Non-pigmented ciliary epithelial cell (primary cell): ENCODE measurements around the gene HIPK3.
"Not testable (repeated sequence)": the region's sequence is repeated elsewhere in the genome, so short reads cannot be mapped to it uniquely, and the experiment has no call there.

Source experiments
- DNase-seq: peaks from one replicate; pipeline ENCODE4 v3.0.0-alpha.2; 2010; ENCODE audit warnings: low read depth

Gene HIPK3

GRCh38 chr11:33258631-33259205 is 1.5 kb downstream of the HIPK3 start:
- DNase-seq = no peak

- no peak for DNase-seq
These were observed 2.7 kb downstream of the HIPK3 start for GRCh38 chr11:33259869-33260268.

- not testable (repeated sequence) for DNase-seq
These were observed 4.2 kb downstream of the HIPK3 start for GRCh38 chr11:33261350-33261749.

- no peak for DNase-seq
These were observed 4.9 kb downstream of the HIPK3 start for GRCh38 chr11:33262011-33262645.

DNA sequence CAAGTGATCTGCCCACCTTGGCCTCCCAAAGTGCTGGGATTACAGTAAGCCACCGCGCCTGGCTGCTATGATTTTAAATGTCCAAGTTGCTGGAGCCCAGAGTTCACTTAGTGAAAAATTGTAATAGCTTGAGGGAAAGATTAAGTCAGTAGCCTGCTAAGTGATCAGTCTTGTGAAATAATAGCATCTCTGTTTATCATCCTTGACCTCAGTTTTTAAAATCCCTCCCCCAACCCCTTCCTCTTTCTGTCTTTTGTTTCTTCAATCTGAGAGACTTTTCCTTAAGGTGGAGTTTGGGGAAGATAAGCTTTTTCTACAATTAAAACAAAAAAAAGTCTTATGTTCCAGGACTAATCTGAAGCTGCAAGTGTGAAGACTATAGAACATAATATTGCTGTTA is 6.4 kb downstream of the HIPK3 start:
- no peak for DNase-seq

DNA sequence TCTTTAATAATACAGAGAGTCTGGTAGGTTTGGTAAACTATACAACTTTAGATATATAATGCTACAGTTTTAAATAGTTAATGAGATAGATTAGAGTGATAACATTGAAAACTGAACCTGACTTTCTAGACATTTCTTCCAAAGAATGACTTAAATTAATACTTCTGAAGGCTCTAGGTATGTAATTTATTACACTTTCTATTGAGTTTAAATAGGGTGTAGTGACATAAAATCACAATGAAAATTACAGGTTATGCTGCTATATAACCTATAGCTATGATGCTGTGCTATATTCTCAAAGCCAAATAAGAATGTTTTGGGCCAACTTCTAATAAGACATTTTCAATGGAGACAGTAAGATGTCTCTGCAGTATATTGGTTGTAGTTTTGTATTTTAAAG is 7.7 kb downstream of the HIPK3 start:
- DNase-seq = no peak

DNA sequence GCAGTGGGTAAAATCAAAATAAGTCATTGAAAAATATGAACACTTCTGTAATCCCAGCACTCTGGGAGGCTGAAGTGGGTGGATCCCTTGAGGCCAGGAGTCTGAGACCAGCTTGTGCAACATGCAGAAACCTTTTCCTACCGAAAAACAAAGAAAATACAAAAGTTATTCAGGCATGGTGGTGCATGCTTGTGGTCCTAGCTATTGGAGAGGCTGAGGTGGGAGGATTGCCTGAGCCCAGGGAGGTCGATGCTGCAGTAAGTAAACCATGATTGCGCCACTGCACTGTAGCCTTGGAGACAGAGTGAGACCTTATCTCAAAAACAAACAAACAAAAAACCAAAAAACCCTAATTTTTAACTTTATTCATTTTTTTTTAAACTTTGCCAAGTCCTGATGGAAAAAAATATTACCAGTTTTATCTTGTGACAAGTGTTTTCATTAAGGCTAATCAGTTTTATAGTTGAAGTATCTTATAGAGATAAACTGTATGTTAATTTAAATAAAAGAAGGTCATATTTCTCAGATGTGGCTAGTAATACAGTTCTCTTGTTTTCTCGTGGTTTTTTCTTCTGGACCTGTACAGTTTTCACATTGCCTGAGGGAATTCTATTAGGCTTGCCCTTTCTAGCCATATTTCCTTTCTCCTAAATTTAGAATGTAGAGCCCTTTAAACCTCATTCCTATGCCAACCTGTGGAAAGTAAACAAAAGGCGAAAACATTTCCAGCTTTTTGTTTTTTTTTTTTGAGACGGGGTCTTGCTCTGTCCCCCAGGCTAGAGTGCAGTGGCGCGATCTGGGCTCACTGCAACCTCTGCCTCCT is 9.4 kb downstream of the HIPK3 start:
- no peak for DNase-seq

DNA sequence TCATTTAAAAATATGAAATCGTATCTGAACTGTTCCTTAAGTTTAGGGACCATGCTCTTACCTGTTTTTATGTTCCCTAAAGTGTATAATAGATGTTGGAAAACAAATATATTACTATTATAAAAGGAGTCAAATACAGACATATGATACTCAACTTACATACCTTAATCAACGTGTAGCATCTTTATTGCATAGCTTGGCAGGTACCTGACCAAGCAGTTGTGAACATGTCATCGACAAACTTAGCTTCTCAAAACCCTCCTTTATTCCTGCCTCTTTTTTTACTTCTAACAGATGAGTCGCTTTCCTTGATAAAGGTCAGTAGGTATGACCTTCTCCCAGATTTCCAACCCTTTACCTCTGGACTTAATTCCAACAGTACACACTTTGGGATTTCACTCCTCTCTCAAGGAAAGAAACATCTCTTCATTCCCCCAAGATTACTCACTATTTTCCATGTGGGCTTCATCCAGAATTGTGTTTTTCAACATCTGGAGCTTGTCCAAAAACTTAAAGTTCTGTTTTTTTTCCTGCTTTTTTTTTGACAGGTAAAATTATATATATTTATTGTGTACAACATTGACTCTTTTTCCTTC is 11.9 kb downstream of the HIPK3 start:
- DNase-seq = no peak

DNA sequence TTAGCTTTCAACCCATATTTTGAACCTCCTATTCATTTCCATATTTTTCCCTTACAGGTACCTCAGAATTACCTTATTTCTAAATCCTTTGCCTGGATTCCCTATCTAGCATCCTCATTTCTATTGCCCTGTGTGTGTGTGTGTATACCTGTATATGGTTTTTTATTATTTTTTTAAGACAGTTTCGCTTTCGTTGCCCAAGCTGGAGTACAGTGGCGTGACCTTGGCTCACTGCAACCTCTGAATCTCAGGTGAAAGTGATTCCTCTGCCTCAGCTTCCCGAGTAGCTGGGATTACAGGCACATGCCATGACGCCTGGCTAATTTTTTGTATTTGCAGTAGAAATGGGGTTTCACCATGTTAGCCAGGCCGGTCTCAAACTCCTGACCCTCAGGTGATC is 12.6 kb downstream of the HIPK3 start:
- no peak for DNase-seq

- DNase-seq = no peak
These were observed 13.9 kb downstream of the HIPK3 start for GRCh38 chr11:33271059-33271458.

- no peak for DNase-seq
These were observed 15.3 kb downstream of the HIPK3 start for GRCh38 chr11:33272338-33273107.

DNA sequence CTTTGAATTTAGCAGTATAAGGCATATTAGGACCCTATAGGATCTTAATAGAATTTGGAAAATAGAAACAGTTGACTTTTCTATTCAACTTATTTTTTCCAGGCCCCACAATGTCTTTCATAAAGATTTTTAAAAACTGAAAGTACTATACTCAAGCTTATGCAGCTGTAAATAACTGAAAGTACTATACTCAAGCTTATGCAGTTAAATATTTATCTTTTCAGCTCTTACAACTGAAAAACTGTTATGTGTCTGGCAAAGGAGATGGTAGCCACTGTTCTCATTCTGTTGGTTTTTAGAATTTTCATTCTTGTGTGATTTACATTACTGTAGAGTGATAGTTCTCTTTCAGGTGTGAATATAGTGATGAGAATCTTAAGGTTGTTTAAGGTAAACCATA is 16.5 kb downstream of the HIPK3 start:
- no peak for DNase-seq

DNA sequence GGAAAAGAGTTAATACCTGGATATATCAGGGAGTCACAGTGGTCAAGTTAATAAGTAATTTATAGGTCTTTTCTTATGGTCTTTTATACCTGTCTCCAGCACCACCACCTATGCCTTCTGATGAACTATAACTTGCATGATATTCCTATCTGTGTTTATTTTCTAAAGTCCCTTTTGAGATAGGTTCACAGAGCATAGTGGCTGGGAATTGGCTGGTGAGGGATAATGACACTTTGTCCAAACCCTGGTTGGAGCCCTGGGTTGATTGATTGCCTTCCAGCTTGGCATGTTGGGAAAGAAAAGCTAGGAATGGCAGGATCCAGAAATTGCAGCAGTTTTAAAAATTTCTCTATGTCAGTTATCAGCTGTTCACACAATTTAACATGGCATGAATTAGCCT is 23.2 kb downstream of the HIPK3 start:
- DNase-seq = no peak

- DNase-seq = no peak
These were observed 24.6 kb downstream of the HIPK3 start for GRCh38 chr11:33281758-33282157.

DNA sequence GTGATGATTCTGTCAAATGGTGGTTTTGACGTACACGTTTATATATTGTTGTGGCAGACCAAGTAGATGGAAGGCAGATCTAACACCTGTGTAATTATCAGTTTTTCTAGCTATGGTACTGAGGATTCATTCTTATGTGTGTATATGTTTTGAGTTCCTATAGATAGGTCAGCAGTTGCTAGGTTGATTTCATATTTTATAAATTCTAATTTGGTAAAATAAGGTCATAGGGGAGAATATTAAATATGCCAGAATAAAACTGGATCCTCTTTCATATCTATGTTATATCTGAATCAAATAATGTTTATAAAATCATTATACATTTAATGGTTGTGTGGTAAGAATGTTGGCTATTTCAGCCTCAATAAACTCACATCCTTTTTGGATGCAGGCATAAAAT is 27.6 kb downstream of the HIPK3 start:
- DNase-seq = no peak

DNA sequence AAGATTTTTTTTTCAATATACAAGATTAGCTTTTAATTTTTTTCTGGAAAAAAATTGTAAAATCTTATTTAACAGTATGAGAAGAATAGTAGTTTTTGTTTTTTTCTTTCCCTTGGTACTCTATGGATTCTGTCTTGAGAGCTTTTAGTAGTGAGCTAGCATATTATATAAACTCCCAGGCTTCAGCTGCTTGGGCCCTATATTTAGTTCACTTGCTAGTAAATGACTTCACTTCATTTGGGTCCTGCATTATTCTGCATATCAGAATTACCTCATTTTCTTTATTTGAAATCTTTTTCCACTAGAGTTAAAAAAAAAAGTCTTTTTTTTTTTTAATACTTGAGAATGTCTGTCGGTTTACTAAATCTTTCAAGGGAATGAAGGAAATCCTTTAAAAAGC is 33.1 kb downstream of the HIPK3 start:
- no peak for DNase-seq

DNA sequence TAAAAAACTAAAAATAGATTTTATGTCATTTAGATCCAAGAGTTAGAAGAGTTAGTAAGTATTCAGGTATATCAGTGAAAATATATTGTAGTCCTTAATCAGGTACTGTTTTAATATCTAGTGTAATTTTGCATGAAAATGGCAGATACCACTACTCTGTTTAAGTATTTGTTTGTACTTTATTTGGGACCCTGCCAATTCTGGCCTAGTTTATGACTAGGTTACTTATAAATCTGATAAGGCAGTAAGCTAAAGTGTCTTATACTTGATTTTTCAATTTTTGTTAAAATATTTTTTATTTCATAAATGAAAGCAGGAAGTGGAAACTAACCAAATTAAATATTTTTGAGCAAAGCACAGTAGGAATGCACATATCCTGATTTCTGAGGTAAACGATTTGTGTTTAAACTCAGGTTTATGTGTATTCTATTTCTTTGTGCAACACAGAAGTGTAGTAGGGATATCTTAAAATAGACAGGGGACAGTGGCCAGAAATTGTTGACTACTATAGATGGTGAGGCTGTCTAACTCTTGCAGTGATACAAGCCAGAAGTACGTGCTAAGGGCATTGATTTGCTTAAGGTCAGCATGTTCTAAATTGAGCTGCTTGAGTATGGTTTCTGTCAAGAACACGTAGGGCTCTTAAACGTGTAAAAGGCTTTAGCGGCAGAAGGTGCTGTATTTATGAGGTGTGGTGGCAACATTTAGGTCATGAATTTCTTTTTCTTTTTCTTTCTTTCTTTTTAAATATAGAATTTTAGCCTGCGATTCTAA is 34.0 kb downstream of the HIPK3 start:
- no peak for DNase-seq

DNA sequence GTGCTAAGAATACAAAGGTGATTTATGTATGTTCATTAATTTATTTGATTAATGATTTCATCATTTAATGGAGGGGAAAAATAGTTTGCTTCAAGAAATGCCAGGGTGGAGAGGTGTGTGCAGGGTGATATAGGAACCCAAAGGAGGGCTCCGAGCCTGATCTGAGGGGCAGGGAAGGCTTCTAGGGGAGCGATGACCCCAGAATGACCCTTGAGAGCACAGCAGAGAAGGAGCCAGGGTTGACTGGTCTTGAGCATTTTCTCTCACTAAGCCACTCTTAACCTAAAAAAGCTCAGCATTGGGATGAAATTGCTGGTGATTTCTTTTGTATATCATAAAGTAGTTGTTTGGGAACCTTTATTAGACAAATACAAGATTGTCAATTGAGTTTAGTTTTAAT is 35.1 kb downstream of the HIPK3 start:
- no peak for DNase-seq

GRCh38 chr11:33294224-33294623 is 37.0 kb downstream of the HIPK3 start:
- DNase-seq = no peak

GRCh38 chr11:33294797-33295196 is 37.6 kb downstream of the HIPK3 start:
- no peak for DNase-seq

DNA sequence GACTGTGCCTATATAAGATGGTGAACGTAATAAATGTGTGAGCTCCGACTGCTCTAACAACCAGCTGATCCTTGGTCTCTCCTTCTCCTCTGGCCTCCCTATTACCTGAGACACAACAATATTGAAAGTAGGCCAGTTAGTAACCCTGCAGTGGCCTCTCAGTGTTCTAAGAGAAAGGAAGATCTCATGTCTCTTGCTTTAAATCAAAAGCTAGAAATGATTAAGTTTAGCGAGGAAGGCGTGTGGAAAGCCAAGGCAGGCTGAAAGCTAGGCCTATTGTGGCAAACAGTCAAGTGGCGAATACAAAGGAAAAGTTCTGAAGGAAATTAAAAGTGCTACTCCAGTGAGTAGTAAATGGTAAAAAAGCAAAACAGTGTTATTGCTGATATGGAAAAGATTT is 39.5 kb downstream of the HIPK3 start:
- no peak for DNase-seq

- no peak for DNase-seq
These were observed 46.4 kb downstream of the HIPK3 start for GRCh38 chr11:33303541-33303940.
